Fibroblast of skin of back (primary cell): ENCODE results near the gene CELSR1.
"Not testable (repeated sequence)": the region's sequence is repeated elsewhere in the genome, so short reads cannot be mapped to it uniquely, and the experiment has no call there.

Experiments
- DNase-seq: peaks from one replicate; pipeline ENCODE4 v3.0.0-alpha.2; 2013

The CELSR1 gene

GRCh38 chr22:46532416-46532815 is 5.0 kb downstream of the CELSR1 start:
- DNase-seq: no peak

DNA sequence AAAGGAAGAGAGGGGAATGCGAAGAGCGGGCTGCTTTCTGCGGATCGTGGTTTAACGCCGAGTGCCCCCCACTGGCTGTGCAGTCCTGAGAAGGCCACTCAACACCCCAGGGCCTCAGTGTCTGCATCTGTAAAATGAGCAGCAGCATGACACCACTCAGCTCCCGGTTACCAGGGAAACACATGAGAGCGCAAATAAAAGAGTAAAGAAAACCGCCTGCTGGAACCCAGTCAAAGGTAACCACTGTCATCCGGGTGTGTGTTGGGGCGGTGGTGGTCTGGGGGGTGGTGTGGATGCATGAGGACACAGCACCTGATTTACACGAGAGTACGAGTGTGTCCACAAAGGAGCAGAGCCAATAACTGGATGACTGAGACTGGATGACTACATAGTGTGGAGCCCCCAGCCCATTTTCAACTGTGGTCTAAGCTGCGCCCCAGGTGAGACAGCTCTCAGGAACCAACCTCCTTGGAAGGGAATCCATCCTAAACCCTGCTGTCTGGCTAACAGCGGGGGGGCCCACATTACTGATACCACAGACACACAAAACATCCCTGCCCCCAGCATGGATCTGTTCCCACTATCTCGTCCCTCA is 5.7 kb downstream of the CELSR1 start:
- DNase-seq: no peak

GRCh38 chr22:46528121-46528610 is 9.3 kb downstream of the CELSR1 start:
- peak; percentile 31 for DNase-seq

DNA sequence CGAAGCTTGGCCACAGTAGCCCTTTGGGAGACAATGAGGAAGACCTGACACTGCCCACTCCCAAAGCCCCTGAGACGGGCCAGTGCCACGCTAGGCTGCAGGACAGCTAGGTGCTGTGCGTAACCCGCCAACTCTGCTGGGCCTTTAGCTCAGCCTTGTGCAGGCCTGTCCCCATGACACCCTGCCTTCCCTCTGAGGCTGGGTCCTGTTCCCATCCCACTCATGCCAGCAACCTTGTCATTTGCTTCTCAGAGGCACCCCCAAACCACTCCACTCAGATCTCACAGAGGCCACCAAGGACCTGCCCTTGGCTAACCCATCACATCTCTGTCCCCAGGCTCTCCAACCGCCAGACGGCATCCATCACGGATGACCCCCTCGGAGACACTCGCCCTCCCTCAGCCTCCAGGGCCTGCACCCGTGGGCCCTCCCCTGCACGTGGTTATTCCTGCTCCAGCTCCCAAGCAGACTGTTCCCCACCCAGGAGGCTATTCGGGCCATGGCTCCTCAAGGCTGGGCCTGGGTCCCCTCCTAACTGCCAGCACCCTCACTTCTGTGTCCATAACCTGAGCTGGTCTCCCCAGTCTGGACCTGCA is 11.1 kb downstream of the CELSR1 start:
- DNase-seq: no peak

GRCh38 chr22:46525389-46526243 is 11.8 kb downstream of the CELSR1 start:
- DNase-seq: no peak

- DNase-seq: no peak
Measured at GRCh38 chr22:46524203-46524740, 13.1 kb downstream of the CELSR1 start.

DNA sequence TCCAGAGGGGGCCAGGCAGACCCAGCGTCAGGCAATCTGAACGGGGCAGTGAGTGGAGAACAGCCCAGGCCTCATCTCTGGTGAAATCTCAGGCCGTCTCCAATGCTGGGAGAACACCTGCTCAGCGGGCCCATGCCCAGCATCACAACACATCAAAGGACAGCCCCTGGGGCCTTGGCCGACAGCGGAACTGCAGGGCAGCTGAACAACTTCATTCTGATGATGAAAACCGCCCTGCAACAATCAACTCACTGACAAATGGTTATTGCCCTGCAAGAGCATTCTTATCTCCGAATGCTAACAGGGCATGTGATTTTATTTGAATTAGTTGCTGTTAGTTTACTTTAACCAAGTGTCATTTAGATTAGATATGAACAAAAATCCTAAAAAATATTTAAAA is 14.6 kb downstream of the CELSR1 start:
- DNase-seq: no peak

- DNase-seq: no peak
Measured at GRCh38 chr22:46521994-46522393, 15.4 kb downstream of the CELSR1 start.

DNA sequence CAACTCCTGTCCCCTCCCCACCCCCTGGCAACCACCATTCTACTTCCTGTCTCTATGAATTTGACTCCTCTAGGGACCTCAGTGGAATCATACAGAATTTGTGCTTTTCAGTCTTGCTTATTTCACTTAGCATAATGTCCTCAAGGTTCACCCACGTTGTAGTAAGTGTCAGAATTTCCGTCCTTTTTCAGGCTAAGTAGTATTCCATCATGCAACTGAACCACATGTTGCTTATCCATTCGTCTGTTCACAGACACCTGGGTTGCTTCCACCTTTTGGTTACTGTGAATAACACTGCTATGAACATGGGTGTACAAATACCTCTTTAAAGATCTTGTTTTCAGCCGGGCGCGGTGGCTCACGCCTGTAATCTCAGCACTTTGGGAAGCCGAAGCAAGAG is 16.5 kb downstream of the CELSR1 start:
- DNase-seq: no peak

DNA sequence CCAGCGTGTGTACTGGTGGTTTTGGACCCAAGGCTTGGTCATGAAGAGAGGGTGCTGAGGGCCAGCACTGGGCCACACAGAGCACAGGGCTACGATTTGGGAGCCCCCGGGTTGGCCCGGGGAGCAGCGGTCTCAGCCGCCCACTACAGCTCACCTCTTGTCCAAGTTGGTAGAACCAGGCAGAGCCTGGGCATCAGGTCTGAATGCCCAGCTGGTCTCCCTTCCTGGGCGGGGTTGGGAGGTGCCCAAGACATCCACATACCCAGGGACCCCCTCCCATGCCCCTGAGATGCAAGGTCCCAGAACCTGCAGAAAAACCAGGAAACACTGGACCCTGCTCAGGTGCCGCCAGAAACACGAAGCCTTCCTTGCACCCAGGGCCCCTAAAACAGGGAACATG is 18.0 kb downstream of the CELSR1 start:
- no peak for DNase-seq

- no peak for DNase-seq
Measured at GRCh38 chr22:46518542-46519325, 18.7 kb downstream of the CELSR1 start.

- DNase-seq: no peak
Measured at GRCh38 chr22:46518038-46518437, 19.4 kb downstream of the CELSR1 start.

DNA sequence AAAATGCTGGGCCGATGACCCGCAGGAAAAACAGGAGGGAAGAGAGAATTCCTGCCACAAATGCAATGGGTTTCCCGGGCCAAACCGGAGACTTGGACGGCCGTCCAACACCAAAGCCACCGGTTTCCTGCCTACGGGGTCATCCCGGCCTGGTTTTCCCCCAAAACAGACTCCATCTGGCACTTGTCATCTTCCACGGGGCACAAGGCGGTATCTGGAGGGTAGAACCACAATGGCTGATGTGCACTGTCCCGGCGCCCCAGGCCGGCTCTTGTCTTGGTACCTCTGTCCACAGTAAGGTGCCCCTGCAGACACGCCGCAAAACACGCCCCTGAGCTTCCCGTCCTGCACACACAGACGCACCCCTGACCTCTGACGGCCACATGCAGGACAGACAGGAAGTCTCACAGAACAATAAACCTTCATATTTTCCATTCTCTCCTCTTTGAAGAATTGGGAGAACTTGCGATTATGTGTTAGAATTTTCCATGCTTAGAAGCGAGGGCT is 20.1 kb downstream of the CELSR1 start:
- no peak for DNase-seq

- DNase-seq: no peak
Measured at GRCh38 chr22:46516638-46517037, 20.8 kb downstream of the CELSR1 start.

DNA sequence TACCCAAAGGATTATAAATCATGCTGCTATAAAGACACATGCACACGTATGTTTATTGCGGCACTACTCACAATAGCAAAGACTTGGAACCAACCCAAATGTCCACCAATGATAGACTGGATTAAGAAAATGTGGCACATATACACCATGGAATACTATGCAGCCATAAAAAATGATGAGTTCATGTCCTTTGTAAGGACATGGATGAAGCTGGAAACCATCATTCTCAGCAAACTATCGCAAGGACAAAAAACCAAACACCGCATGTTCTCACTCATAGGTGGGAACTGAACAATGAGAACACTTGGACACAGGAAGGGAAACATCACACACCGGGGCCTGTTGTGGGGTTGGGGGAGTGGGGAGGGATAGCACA is 21.3 kb downstream of the CELSR1 start:
- DNase-seq: not testable (repeated sequence)

GRCh38 chr22:46515208-46516111 is 22.0 kb downstream of the CELSR1 start:
- peak; percentile 53 for DNase-seq

DNA sequence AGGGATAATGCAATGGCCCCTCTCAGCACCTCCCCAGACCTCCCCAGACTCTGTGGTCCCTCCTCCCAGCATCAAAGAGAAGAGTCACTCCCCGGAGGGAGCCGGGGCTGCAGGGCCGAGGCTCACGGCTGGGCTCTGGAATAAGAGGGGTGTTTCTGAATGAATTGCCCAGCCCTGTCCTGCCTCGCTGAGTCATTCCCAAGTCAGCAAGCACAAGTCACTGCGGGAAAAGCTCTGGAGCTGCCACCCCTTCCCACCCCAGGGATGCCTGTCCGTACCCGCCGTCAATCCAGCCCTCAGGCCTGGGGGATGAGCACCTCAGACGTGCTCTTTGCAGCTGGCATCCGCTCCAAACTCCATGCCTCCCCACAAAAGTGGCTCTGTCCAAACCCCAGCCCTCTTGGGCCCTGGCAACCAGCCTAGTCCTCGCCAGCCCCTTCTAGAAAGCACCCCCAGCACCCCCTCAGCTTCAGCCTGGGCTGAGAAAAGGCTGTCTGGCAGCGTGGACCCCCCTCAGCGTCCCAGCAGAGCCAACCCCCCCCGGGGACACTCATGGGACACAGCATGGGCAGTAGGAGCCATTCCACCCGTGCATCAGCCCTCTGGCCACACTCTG is 22.7 kb downstream of the CELSR1 start:
- DNase-seq: peak; percentile 75

DNA sequence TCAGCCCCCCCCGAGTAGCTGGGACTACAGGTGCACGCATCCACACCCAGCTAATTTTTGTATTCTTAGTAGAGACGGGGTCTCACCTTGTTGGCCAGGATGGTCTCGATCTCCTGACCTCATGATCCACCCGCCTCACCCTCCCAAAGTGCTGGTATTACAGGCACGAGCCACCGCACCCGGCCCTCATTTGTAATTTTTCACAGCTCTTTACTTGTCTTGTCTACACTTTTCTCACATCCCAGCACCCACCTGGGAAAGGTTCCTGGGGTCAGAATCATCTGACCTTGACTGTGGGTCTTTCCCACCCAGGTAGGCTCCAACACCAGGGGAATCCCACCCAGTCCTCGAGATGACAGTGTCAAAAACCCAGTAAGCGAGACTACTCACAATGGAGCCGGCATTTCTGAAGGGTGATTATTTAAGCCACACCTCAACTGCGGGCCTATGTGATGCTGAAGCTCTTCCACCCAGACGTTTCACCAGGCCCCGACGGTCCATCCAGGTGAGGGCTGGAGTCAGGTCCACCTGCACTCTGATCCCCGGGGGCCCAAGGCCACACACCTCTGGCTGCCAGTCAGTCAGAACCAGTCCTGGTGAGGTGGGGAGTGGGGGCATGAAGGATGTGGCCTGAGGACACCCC is 23.4 kb downstream of the CELSR1 start:
- no peak for DNase-seq

- DNase-seq: no peak
Measured at GRCh38 chr22:46512683-46513082, 24.7 kb downstream of the CELSR1 start.

DNA sequence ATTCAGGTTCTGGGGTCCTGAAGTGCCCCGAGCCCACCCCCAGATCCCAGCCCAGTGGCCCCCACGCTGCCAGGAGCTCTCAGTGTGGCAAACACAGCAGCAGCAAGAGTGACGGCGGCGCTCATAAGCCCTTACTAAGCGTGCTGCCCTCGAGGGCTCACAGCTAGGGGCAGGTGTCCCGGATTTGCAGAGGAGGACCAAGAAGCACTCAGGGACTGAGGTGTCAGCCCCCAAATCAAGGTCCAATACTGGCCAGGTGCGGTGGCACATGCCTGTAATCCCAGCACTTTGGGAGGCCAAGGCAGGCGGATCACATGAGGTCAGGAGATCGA is 25.4 kb downstream of the CELSR1 start:
- DNase-seq: no peak
